ENCODE results near the gene INSL6.

Gene INSL6

GRCh38 chr9:5205071-5205470 lies 19.6 kb upstream of the INSL6 start:
- H3K4me2 ChIP-seq (ENCODE audit: low read length), result no peak overlapping the region
- no peaks in the 10 kb centered on the region for H3K79me2 ChIP-seq (ENCODE audit: insufficient read depth, low read length)
- no peak overlapping the region for H2AFZ ChIP-seq (ENCODE audit: low read length)
- H3K27me3 ChIP-seq (ENCODE audit: insufficient read depth, low read length), result no peaks in the 10 kb centered on the region
- H3K27ac ChIP-seq (ENCODE audit: low read depth, low read length, poor library complexity, severe bottlenecking), result no peak overlapping the region
- H4K20me1 ChIP-seq (ENCODE audit: insufficient read depth, low read length), result no peaks in the 10 kb centered on the region
- no peaks in the 10 kb centered on the region for H3K9me2 ChIP-seq (ENCODE audit: low read depth, low read length)
- H3K4me3 ChIP-seq (ENCODE audit: low read depth, low read length, poor library complexity, severe bottlenecking), result no peak overlapping the region
- H3K36me3 ChIP-seq (ENCODE audit: insufficient read depth, low read length), result no peaks in the 10 kb centered on the region
- TF ChIP-seq, protein P1, sequence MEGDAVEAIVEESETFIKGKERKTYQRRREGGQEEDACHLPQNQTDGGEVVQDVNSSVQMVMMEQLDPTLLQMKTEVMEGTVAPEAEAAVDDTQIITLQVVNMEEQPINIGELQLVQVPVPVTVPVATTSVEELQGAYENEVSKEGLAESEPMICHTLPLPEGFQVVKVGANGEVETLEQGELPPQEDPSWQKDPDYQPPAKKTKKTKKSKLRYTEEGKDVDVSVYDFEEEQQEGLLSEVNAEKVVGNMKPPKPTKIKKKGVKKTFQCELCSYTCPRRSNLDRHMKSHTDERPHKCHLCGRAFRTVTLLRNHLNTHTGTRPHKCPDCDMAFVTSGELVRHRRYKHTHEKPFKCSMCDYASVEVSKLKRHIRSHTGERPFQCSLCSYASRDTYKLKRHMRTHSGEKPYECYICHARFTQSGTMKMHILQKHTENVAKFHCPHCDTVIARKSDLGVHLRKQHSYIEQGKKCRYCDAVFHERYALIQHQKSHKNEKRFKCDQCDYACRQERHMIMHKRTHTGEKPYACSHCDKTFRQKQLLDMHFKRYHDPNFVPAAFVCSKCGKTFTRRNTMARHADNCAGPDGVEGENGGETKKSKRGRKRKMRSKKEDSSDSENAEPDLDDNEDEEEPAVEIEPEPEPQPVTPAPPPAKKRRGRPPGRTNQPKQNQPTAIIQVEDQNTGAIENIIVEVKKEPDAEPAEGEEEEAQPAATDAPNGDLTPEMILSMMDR (IDR thresholded peaks at IDR 0.05; ENCODE audit: low read length), result no peak
- no peak for TF ChIP-seq EZH2 (IDR thresholded peaks at IDR 0.05; ENCODE audit: borderline replicate concordance, low read length)
- no peaks in the 10 kb centered on the region for H3K9me3 ChIP-seq (ENCODE audit: low read length)
- no peaks in the 10 kb centered on the region for H3K4me1 ChIP-seq (ENCODE audit: insufficient read depth, low read length, severe bottlenecking)
- no peaks in the 10 kb centered on the region for H3F3A ChIP-seq (ENCODE audit: insufficient read depth, low read length)
- H3K9ac ChIP-seq (ENCODE audit: low read length), result no peak overlapping the region

GRCh38 chr9:5195463-5195862 lies 10.0 kb upstream of the INSL6 start:
- H4K20me1 ChIP-seq (ENCODE audit: insufficient read depth, low read length), result no peaks in the 10 kb centered on the region
- H3F3A ChIP-seq (ENCODE audit: insufficient read depth, low read length), result no peaks in the 10 kb centered on the region
- H3K36me3 ChIP-seq (ENCODE audit: insufficient read depth, low read length), result no peaks in the 10 kb centered on the region
- no peaks in the 10 kb centered on the region for H3K9me2 ChIP-seq (ENCODE audit: low read depth, low read length)
- H2AFZ ChIP-seq (ENCODE audit: low read length), result no peak overlapping the region
- H3K4me2 ChIP-seq (ENCODE audit: low read length), result no peak overlapping the region
- no peak overlapping the region for H3K4me3 ChIP-seq (ENCODE audit: low read depth, low read length, poor library complexity, severe bottlenecking)
- no peaks in the 10 kb centered on the region for H3K4me1 ChIP-seq (ENCODE audit: insufficient read depth, low read length, severe bottlenecking)
- no peak overlapping the region for H3K9ac ChIP-seq (ENCODE audit: low read length)
- H3K79me2 ChIP-seq (ENCODE audit: insufficient read depth, low read length), result no peaks in the 10 kb centered on the region
- no peaks in the 10 kb centered on the region for H3K27me3 ChIP-seq (ENCODE audit: insufficient read depth, low read length)
- no peak for TF ChIP-seq EZH2 (IDR thresholded peaks at IDR 0.05; ENCODE audit: borderline replicate concordance, low read length)
- TF ChIP-seq, protein P1 (IDR thresholded peaks at IDR 0.05; ENCODE audit: low read length), result no peak
- H3K27ac ChIP-seq (ENCODE audit: low read depth, low read length, poor library complexity, severe bottlenecking), result no peak overlapping the region
- peaks cover 6% of the 10 kb centered on the region; the same call in 1 of the 2 replicates for H3K9me3 ChIP-seq (ENCODE audit: low read length)

DNA sequence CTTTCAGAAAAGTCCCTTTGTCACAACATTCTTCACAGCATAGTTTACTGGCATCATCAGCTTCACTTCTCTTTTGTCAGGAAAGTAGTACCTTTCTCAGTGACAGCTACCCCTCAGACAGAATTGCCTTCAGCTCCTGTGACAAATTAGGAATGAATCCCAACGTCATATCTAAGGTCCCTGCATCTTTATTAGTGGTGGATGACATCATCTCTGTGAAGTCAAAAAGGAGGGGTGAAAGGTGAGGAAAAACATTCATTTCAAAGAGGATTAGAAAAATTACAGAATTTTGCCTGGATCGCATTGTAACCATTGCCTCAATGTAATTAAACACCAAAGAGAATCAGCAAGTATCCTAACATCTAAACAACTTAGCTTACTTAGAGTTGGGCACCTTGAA lies 7.9 kb upstream of the INSL6 start:
- H2AFZ ChIP-seq (ENCODE audit: low read length), result no peak overlapping the region

More for the DNA sequence above, 7.9 kb upstream of the INSL6 start:
- H3K36me3 ChIP-seq (ENCODE audit: insufficient read depth, low read length), result no peaks in the 10 kb centered on the region
- no peaks in the 10 kb centered on the region for H4K20me1 ChIP-seq (ENCODE audit: insufficient read depth, low read length)
- H3F3A ChIP-seq (ENCODE audit: insufficient read depth, low read length), result no peaks in the 10 kb centered on the region
- no peak overlapping the region for H3K4me2 ChIP-seq (ENCODE audit: low read length)
- H3K9me3 ChIP-seq (ENCODE audit: low read length), result peaks cover 5% of the 10 kb centered on the region; the same call in 1 of the 2 replicates
- no peak overlapping the region for H3K9ac ChIP-seq (ENCODE audit: low read length)
- TF ChIP-seq EZH2 (IDR thresholded peaks at IDR 0.05; ENCODE audit: borderline replicate concordance, low read length), result no peak
- TF ChIP-seq, protein P1 (IDR thresholded peaks at IDR 0.05; ENCODE audit: low read length), result no peak
- peaks cover 2% of the 10 kb centered on the region for H3K4me1 ChIP-seq (ENCODE audit: insufficient read depth, low read length, severe bottlenecking)
- H3K79me2 ChIP-seq (ENCODE audit: insufficient read depth, low read length), result no peaks in the 10 kb centered on the region
- H3K9me2 ChIP-seq (ENCODE audit: low read depth, low read length), result no peaks in the 10 kb centered on the region
- H3K27me3 ChIP-seq (ENCODE audit: insufficient read depth, low read length), result no peaks in the 10 kb centered on the region
- H3K4me3 ChIP-seq (ENCODE audit: low read depth, low read length, poor library complexity, severe bottlenecking), result no peak overlapping the region
- H3K27ac ChIP-seq (ENCODE audit: low read depth, low read length, poor library complexity, severe bottlenecking), result no peak overlapping the region

Measured in OCI-LY1 (cell line).